Kidney glomerular epithelial cell (primary cell): ENCODE results near the gene CACNG5.

Experiments used
- DNase-seq: peaks from one replicate; lab custom pipeline; 2025; lab: John Stamatoyannopoulos, UW

Gene CACNG5

GRCh38 chr17:66822009-66822408, 12.9 kb upstream of the CACNG5 start:
- no peak for DNase-seq

GRCh38 chr17:66826856-66827255, 8.1 kb upstream of the CACNG5 start:
- no peak for DNase-seq

- DNase-seq: peak; percentile 68
Measured at GRCh38 chr17:66829386-66829864, 5.5 kb upstream of the CACNG5 start.

GRCh38 chr17:66829883-66830282, 5.0 kb upstream of the CACNG5 start:
- no peak for DNase-seq

- DNase-seq: no peak
Measured at GRCh38 chr17:66830451-66830850, 4.5 kb upstream of the CACNG5 start.

- no peak for DNase-seq
Measured at GRCh38 chr17:66831383-66832210, 3.3 kb upstream of the CACNG5 start.

GRCh38 chr17:66833201-66833600, 1.7 kb upstream of the CACNG5 start:
- DNase-seq: no peak

- DNase-seq: no peak
Measured at GRCh38 chr17:66834426-66834918, 445 bp upstream of the CACNG5 start.

GRCh38 chr17:66835476-66835875, 559 bp downstream of the CACNG5 start:
- DNase-seq: no peak

GRCh38 chr17:66836063-66837005, 1.4 kb downstream of the CACNG5 start:
- DNase-seq: no peak

GRCh38 chr17:66837226-66837625, 2.3 kb downstream of the CACNG5 start:
- DNase-seq: no peak

- no peak for DNase-seq
Measured at GRCh38 chr17:66837885-66838665, 3.2 kb downstream of the CACNG5 start.

- no peak for DNase-seq
Measured at GRCh38 chr17:66839616-66840015, 4.7 kb downstream of the CACNG5 start.

- no peak for DNase-seq
Measured at GRCh38 chr17:66840061-66840460, 5.1 kb downstream of the CACNG5 start.

GRCh38 chr17:66841328-66841727, 6.4 kb downstream of the CACNG5 start:
- no peak for DNase-seq

GRCh38 chr17:66841744-66842143, 6.8 kb downstream of the CACNG5 start:
- DNase-seq: no peak

- no peak for DNase-seq
Measured at GRCh38 chr17:66842505-66842904, 7.6 kb downstream of the CACNG5 start.

GRCh38 chr17:66842959-66843358, 8.0 kb downstream of the CACNG5 start:
- DNase-seq: no peak

GRCh38 chr17:66843627-66844026, 8.7 kb downstream of the CACNG5 start:
- DNase-seq: no peak

GRCh38 chr17:66847704-66848103, 12.8 kb downstream of the CACNG5 start:
- DNase-seq: no peak

- no peak for DNase-seq
Measured at GRCh38 chr17:66848496-66848895, 13.6 kb downstream of the CACNG5 start.
